ENCODE measurements around the gene GET4.
A peak's percentile ranks its signal among the peaks of the same experiment; 100 is the strongest.
"Not testable (repeated sequence)": the region's sequence is repeated elsewhere in the genome, so short reads cannot be mapped to it uniquely, and the experiment has no call there.

Gene GET4

GRCh38 chr7:916291-916941, 40.1 kb downstream of the GET4 start:
- DNase-seq (ENCODE audit: low read depth), result no peak

- DNase-seq (ENCODE audit: low read depth), result no peak
Measured at GRCh38 chr7:917255-918117, 41.1 kb downstream of the GET4 start.

- DNase-seq (ENCODE audit: low read depth), result no peak
Measured at GRCh38 chr7:918118-918425, 41.7 kb downstream of the GET4 start.

- DNase-seq (ENCODE audit: low read depth), result no peak
Measured at GRCh38 chr7:918441-919113, 42.2 kb downstream of the GET4 start.

- no peak for DNase-seq (ENCODE audit: low read depth)
Measured at GRCh38 chr7:919114-919442, 42.7 kb downstream of the GET4 start.

GRCh38 chr7:919924-920341, 43.6 kb downstream of the GET4 start:
- DNase-seq (ENCODE audit: low read depth), result no peak

GRCh38 chr7:920351-921070, 44.2 kb downstream of the GET4 start:
- DNase-seq (ENCODE audit: low read depth), result no peak

- DNase-seq (ENCODE audit: low read depth), result no peak
Measured at GRCh38 chr7:921071-921461, 44.7 kb downstream of the GET4 start.

GRCh38 chr7:921581-922333, 45.4 kb downstream of the GET4 start:
- no peak for DNase-seq (ENCODE audit: low read depth)

- DNase-seq (ENCODE audit: low read depth), result peak; percentile 36
Measured at GRCh38 chr7:922334-923107, 46.2 kb downstream of the GET4 start.

GRCh38 chr7:923108-924041, 47.0 kb downstream of the GET4 start:
- peak; percentile 91 for DNase-seq (ENCODE audit: low read depth)

- DNase-seq (ENCODE audit: low read depth), result not testable (repeated sequence)
Measured at GRCh38 chr7:924042-924441, 47.7 kb downstream of the GET4 start.

GRCh38 chr7:924541-925231, 48.3 kb downstream of the GET4 start:
- DNase-seq (ENCODE audit: low read depth), result no peak

- DNase-seq (ENCODE audit: low read depth), result no peak
Measured at GRCh38 chr7:925601-926000, 49.2 kb downstream of the GET4 start.

GRCh38 chr7:926061-927030, 50.0 kb downstream of the GET4 start:
- no peak for DNase-seq (ENCODE audit: low read depth)

- DNase-seq (ENCODE audit: low read depth), result no peak
Measured at GRCh38 chr7:927031-927671, 50.8 kb downstream of the GET4 start.

- no peak for DNase-seq (ENCODE audit: low read depth)
Measured at GRCh38 chr7:929311-929711, 53.0 kb downstream of the GET4 start.

Measured in stimulated activated CD4-positive, alpha-beta T cell treated with anti-CD3 and anti-CD28 coated beads, Interleukin-2, amount 100 ng/mL, for 4 hours (primary cell).